ENCODE results near the gene PREX1. TPM values are rescaled to one million over a fixed set of nuclear protein-coding genes. Genes with fewer than 3 reads are reported as not detected.

PREX1 gene
- total RNA-seq, 1 experiment from 2014 or later: 3.3 TPM

GRCh38 chr20:48803176-48804053 lies 24.4 kb downstream of the PREX1 start:
- POLR2A ChIA-PET (ENCODE audit: unreplicated experiment): no interaction called here

GRCh38 chr20:48802647-48803046 lies 25.2 kb downstream of the PREX1 start:
- H4K20me1 ChIP-seq (ENCODE audit: insufficient read depth): no peaks in the 10 kb centered on the region
- intact Hi-C loops (cut with micrococcal nuclease; ENCODE audit: unreplicated experiment): no loop called here
- no peak overlapping the region for H2AFZ ChIP-seq
- no peaks in the 10 kb centered on the region for H3F3A ChIP-seq (ENCODE audit: insufficient read depth, low read depth)
- H3K9me3 ChIP-seq (ENCODE audit: insufficient read depth, low read depth): no peaks in the 10 kb centered on the region
- TF ChIP-seq EZH2 (IDR thresholded peaks at IDR 0.05; ENCODE audit: low read depth) (no peak), CTCF (conservative IDR thresholded peaks at IDR 0.05) (no peak)
- no peak overlapping the region for H3K4me2 ChIP-seq
- ChIA-PET CTCF (no interaction called here), POLR2A (ENCODE audit: unreplicated experiment) (no interaction called here)
- BruUV-seq (replicated peaks): no TSS peak
- no peaks in the 10 kb centered on the region; the same call in 1 of the 2 replicates for H3K27me3 ChIP-seq (ENCODE audit: insufficient read depth, low read depth)
- no peak overlapping the region for H3K27ac ChIP-seq
- DNase-seq: no peak
- no peaks in the 10 kb centered on the region for H3K9me2 ChIP-seq (ENCODE audit: insufficient read depth)
- no peaks in the 10 kb centered on the region for H3K79me2 ChIP-seq (ENCODE audit: low read depth)
- H3K4me3 ChIP-seq: no peak overlapping the region
- H3K4me1 ChIP-seq (replicated peaks; ENCODE audit: insufficient read depth): no peaks in the 10 kb centered on the region
- no peaks in the 10 kb centered on the region for H3K36me3 ChIP-seq (ENCODE audit: low read depth)

More at GRCh38 chr20:48803176-48804053, 24.4 kb downstream of the PREX1 start:
- Histone ChIP-seq H3K4me1 (replicated peaks; ENCODE audit: insufficient read depth) (no peaks in the 10 kb centered on the region), H3K4me3 (no peak overlapping the region), H3F3A (ENCODE audit: insufficient read depth, low read depth) (no peaks in the 10 kb centered on the region), H3K79me2 (ENCODE audit: low read depth) (no peaks in the 10 kb centered on the region), H3K27ac (no peak overlapping the region), H3K36me3 (ENCODE audit: low read depth) (no peaks in the 10 kb centered on the region), H2AFZ (no peak overlapping the region), H3K9me3 (ENCODE audit: insufficient read depth, low read depth) (no peaks in the 10 kb centered on the region), H4K20me1 (ENCODE audit: insufficient read depth) (no peaks in the 10 kb centered on the region), H3K4me2 (no peak overlapping the region), H3K27me3 (ENCODE audit: insufficient read depth, low read depth) (no peaks in the 10 kb centered on the region; the same call in 1 of the 2 replicates), H3K9me2 (ENCODE audit: insufficient read depth) (no peaks in the 10 kb centered on the region)
- TF ChIP-seq EZH2 (IDR thresholded peaks at IDR 0.05; ENCODE audit: low read depth) (no peak), CTCF (conservative IDR thresholded peaks at IDR 0.05) (no peak)
- DNase-seq: no peak
- intact Hi-C loops (cut with micrococcal nuclease; ENCODE audit: unreplicated experiment): no loop called here
- no TSS peak for BruUV-seq (replicated peaks)
- CTCF ChIA-PET: no interaction called here

- no TSS peak for BruUV-seq (replicated peaks)
- Histone ChIP-seq H4K20me1 (ENCODE audit: insufficient read depth) (no peaks in the 10 kb centered on the region), H3K27ac (no peak overlapping the region), H3K4me3 (no peak overlapping the region), H3F3A (ENCODE audit: insufficient read depth, low read depth) (no peaks in the 10 kb centered on the region), H2AFZ (no peak overlapping the region), H3K4me2 (no peak overlapping the region), H3K27me3 (ENCODE audit: insufficient read depth, low read depth) (no peaks in the 10 kb centered on the region; the same call in 1 of the 2 replicates), H3K9me3 (ENCODE audit: insufficient read depth, low read depth) (no peaks in the 10 kb centered on the region), H3K79me2 (ENCODE audit: low read depth) (no peaks in the 10 kb centered on the region), H3K36me3 (ENCODE audit: low read depth) (no peaks in the 10 kb centered on the region), H3K4me1 (replicated peaks; ENCODE audit: insufficient read depth) (no peaks in the 10 kb centered on the region), H3K9me2 (ENCODE audit: insufficient read depth) (no peaks in the 10 kb centered on the region)
- ChIA-PET POLR2A (ENCODE audit: unreplicated experiment) (interaction anchor here (0.6 kb wide), 1 partner anchor 54 kb away, joined by 5 read pairs; no protein-coding TSS in a partner anchor), CTCF (no interaction called here)
- no peak for DNase-seq
- TF ChIP-seq EZH2 (IDR thresholded peaks at IDR 0.05; ENCODE audit: low read depth) (no peak), CTCF (conservative IDR thresholded peaks at IDR 0.05) (no peak)
- intact Hi-C loops (cut with micrococcal nuclease; ENCODE audit: unreplicated experiment): no loop called here
Observed at GRCh38 chr20:48802216-48802615, 25.6 kb downstream of the PREX1 start.

All from PC-9 (cell line).